MM.1S (cell line): ENCODE data around the gene ZNF454.

Experiments
- DNase-seq: peaks from one replicate; pipeline ENCODE4 v3.0.0-alpha.2; 2015
- H2AFZ ChIP-seq: fragments of 300-600 bp; sonication (generic); 2 replicates; pipeline ENCODE4 v1.6.0; 2016; ENCODE audit warnings: antibody characterized with exemption, low read length
- H3F3A ChIP-seq: fragments of 300-600 bp; sonication (generic); 2 replicates; pipeline ENCODE4 v1.6.1; 2016; ENCODE audit warnings: mild to moderate bottlenecking, antibody characterized with exemption, low read length, moderate library complexity, mixed read lengths; ENCODE audit not compliant: insufficient read depth
- H3K27ac ChIP-seq: fragments of 300-600 bp; sonication (generic); 2 replicates; pipeline ENCODE4 v1.5.1; 2016; ENCODE audit warnings: mild to moderate bottlenecking, low read length
- H3K27me3 ChIP-seq: fragments of 300-600 bp; sonication (generic); replicated peaks from 2 replicates; pipeline ENCODE4 v1.6.0; 2016; ENCODE audit warnings: low read length; ENCODE audit not compliant: insufficient read depth
- H3K36me3 ChIP-seq: fragments of 300-600 bp; sonication (generic); replicated peaks from 2 replicates; pipeline ENCODE4 v1.6.1; 2016; ENCODE audit warnings: mild to moderate bottlenecking, low read length, mixed read lengths; ENCODE audit not compliant: insufficient read depth
- H3K4me1 ChIP-seq: fragments of 300-600 bp; sonication (generic); 2 replicates; pipeline ENCODE4 v1.6.1; 2016; ENCODE audit warnings: low read length, mixed read lengths
- H3K4me2 ChIP-seq: fragments of 300-600 bp; sonication (generic); 2 replicates; pipeline ENCODE4 v1.6.0; 2016; ENCODE audit warnings: low read depth, low read length
- H3K4me3 ChIP-seq: fragments of 300-600 bp; sonication (generic); 2 replicates; pipeline ENCODE4 v1.5.1; 2016; ENCODE audit warnings: low read length, mixed read lengths
- H3K79me2 ChIP-seq: fragments of 300-600 bp; sonication (generic); 2 replicates; pipeline ENCODE4 v1.6.1; 2016; ENCODE audit warnings: mixed run types, low read length, mixed read lengths
- H3K9ac ChIP-seq: fragments of 300-600 bp; sonication (generic); 2 replicates; pipeline ENCODE4 v1.6.1; 2016; ENCODE audit warnings: low read length, mixed read lengths
- H3K9me2 ChIP-seq: fragments of 300-600 bp; sonication (generic); replicated peaks from 2 replicates; pipeline ENCODE4 v1.6.1; 2016; ENCODE audit warnings: mild to moderate bottlenecking, low read length, mixed read lengths; ENCODE audit not compliant: insufficient read depth
- H3K9me3 ChIP-seq: fragments of 300-600 bp; sonication (generic); replicated peaks from 2 replicates; pipeline ENCODE4 v1.6.1; 2016; ENCODE audit warnings: mild to moderate bottlenecking, low read length, mixed read lengths; ENCODE audit not compliant: insufficient read depth
- H4K20me1 ChIP-seq: fragments of 300-600 bp; sonication (generic); 2 replicates; pipeline ENCODE4 v1.6.1; 2016; ENCODE audit warnings: mild to moderate bottlenecking, low read length, moderate library complexity, mixed read lengths; ENCODE audit not compliant: insufficient read depth
- EZH2 ChIP-seq: fragments of 300-600 bp; sonication (generic); optimal IDR thresholded peaks from 2 replicates; pipeline ENCODE3; 2017; ENCODE audit warnings: low read depth, mild to moderate bottlenecking, antibody characterized with exemption, low read length, mixed read lengths
- EZH2phosphoT487 ChIP-seq: fragments of 300-600 bp; sonication (generic); IDR thresholded peaks from 2 replicates; pipeline ENCODE4 v1.6.1; 2018; ENCODE audit warnings: antibody characterized with exemption, low read length
- TF ChIP-seq, protein P1 (sequence below): fragments of 300-600 bp; sonication (generic); IDR thresholded peaks from 2 replicates; pipeline ENCODE4 v1.5.1; 2016; ENCODE audit warnings: antibody characterized with exemption, low read length, mixed read lengths

The ZNF454 gene

DNA sequence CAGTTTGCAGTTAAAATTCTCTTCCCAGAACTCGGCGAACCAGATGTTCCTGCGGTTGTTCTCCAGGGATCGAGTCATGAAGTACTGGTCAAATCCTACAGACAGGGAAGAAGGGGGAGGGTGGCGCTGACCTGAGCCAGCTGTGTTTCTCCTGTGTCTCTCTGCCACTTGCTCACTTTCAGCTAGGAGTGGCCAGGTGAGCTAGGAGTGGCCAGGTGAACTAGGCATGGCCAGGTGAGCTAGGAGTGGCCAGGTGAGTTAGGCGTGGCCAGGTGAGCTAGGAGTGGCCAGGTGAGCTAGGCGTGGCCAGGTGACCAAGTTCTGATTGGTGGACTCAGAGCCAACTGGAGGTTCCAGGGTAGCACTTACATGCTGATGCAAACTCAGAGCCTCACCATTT is 48.3 kb downstream of the ZNF454 start:
- H3K9ac ChIP-seq: no peak overlapping the region
- no peak overlapping the region for H2AFZ ChIP-seq
- TF ChIP-seq EZH2 (no peak), EZH2phosphoT487 (no peak)
- TF ChIP-seq, protein P1, sequence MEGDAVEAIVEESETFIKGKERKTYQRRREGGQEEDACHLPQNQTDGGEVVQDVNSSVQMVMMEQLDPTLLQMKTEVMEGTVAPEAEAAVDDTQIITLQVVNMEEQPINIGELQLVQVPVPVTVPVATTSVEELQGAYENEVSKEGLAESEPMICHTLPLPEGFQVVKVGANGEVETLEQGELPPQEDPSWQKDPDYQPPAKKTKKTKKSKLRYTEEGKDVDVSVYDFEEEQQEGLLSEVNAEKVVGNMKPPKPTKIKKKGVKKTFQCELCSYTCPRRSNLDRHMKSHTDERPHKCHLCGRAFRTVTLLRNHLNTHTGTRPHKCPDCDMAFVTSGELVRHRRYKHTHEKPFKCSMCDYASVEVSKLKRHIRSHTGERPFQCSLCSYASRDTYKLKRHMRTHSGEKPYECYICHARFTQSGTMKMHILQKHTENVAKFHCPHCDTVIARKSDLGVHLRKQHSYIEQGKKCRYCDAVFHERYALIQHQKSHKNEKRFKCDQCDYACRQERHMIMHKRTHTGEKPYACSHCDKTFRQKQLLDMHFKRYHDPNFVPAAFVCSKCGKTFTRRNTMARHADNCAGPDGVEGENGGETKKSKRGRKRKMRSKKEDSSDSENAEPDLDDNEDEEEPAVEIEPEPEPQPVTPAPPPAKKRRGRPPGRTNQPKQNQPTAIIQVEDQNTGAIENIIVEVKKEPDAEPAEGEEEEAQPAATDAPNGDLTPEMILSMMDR: no peak
- H3K27ac ChIP-seq: no peak overlapping the region
- no peaks in the 10 kb centered on the region for H3F3A ChIP-seq
- H3K27me3 ChIP-seq: no peaks in the 10 kb centered on the region
- H3K4me2 ChIP-seq: no peak overlapping the region
- H3K4me1 ChIP-seq: no peaks in the 10 kb centered on the region
- H4K20me1 ChIP-seq: no peaks in the 10 kb centered on the region
- H3K9me3 ChIP-seq: no peaks in the 10 kb centered on the region
- H3K36me3 ChIP-seq: no peaks in the 10 kb centered on the region
- DNase-seq: no peak
- H3K79me2 ChIP-seq: no peaks in the 10 kb centered on the region
- H3K4me3 ChIP-seq: no peak overlapping the region
- no peaks in the 10 kb centered on the region for H3K9me2 ChIP-seq

DNA sequence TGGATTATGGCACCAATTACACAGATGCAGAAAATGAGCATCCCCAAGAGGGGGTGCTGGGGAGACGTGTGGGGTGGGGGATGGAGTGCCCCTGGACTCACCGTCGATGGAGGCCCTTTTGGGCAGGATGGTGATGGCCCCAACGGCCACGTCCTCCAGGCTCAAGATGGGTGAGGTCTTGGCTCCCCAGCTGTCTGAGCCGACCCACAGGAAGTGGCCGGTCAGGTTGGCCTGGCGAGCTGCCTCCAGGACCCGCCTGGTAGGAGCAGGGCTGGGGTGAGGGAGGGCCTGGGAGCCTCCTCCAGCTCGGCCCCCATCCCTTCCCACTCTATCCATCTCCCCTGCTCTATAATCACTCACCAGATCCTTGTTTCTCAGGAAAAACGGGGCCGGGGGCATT is 49.5 kb downstream of the ZNF454 start:
- H3K79me2 ChIP-seq: no peaks in the 10 kb centered on the region
- H3K4me3 ChIP-seq: no peak overlapping the region
- H4K20me1 ChIP-seq: no peaks in the 10 kb centered on the region
- H2AFZ ChIP-seq: no peak overlapping the region
- TF ChIP-seq EZH2 (no peak), EZH2phosphoT487 (no peak)
- TF ChIP-seq, protein P1: no peak
- no peaks in the 10 kb centered on the region for H3F3A ChIP-seq
- H3K27ac ChIP-seq: no peak overlapping the region
- H3K9me3 ChIP-seq: no peaks in the 10 kb centered on the region
- no peak overlapping the region for H3K9ac ChIP-seq
- no peak for DNase-seq
- H3K4me1 ChIP-seq: no peaks in the 10 kb centered on the region
- no peaks in the 10 kb centered on the region for H3K9me2 ChIP-seq
- no peaks in the 10 kb centered on the region for H3K27me3 ChIP-seq
- H3K4me2 ChIP-seq: no peak overlapping the region
- no peaks in the 10 kb centered on the region for H3K36me3 ChIP-seq

DNA sequence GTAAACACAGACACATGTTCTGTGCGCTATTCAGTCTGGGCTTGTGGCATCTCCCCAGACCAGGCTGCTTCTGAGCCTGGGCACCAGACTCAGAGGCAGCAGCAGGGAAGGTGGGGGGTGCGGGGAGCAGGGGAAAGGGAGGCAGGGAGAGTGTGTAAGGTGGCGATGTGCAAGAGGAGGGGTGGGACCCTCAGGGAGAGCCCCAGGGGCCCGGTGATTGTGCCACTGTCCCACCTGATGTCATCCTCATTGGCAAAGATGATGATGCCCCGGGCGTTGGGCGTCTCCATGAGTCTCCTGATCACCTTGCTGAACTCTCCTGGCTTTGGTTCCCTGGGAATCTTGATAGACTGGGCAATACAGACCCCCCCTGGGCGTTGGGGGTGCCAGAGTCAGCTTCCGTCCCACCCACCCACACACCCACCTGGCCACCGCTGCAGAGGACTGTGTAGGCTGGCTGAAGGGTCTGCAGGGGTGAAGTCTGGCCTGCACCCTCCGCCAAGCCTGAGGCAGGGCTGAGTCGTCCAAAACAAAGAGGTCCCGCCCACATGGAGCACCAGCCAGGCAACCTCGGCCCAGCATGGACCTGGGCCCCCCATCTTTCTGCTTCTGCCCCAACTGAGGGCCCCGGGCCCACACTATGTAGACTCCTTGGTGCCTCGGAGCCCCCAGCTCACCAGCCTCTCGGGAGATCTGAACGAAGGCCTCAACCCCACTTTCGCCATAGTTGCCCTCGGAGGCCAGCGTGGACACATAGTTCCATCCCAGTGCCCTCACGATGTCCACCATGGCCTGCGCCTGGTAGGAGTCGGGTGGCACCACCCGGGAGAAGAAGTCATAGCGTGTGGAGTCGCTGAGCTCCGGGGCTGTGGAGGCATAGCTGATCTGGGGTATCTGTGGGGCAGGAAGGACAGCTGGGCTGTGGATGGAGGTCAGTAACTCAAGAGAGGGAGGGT is 50.5 kb downstream of the ZNF454 start:
- no peaks in the 10 kb centered on the region for H4K20me1 ChIP-seq
- H3K4me1 ChIP-seq: no peaks in the 10 kb centered on the region
- H3K27me3 ChIP-seq: no peaks in the 10 kb centered on the region
- H3K9ac ChIP-seq: no peak overlapping the region
- DNase-seq: no peak
- no peaks in the 10 kb centered on the region for H3K79me2 ChIP-seq
- H3K27ac ChIP-seq: no peak overlapping the region
- no peaks in the 10 kb centered on the region for H3K9me2 ChIP-seq
- H3K4me2 ChIP-seq: no peak overlapping the region
- no peaks in the 10 kb centered on the region for H3K9me3 ChIP-seq
- no peaks in the 10 kb centered on the region for H3F3A ChIP-seq
- TF ChIP-seq EZH2phosphoT487 (no peak), EZH2 (no peak)
- TF ChIP-seq, protein P1: no peak
- H2AFZ ChIP-seq: no peak overlapping the region
- H3K4me3 ChIP-seq: no peak overlapping the region
- no peaks in the 10 kb centered on the region for H3K36me3 ChIP-seq
